ENCODE data around the gene ASRGL1.

The ASRGL1 gene

GRCh38 chr11:62394825-62395538 lies 57.7 kb downstream of the ASRGL1 start:
- Mint-ChIP-seq H3K27ac (no peak overlapping the region), H3K36me3 (ENCODE audit: low read depth) (no peaks in the 10 kb centered on the region), H3K4me3 (no peak overlapping the region), H3K4me1 (peaks cover 21% of the 10 kb centered on the region), H3K9me3 (no peaks in the 10 kb centered on the region), H3K27me3 (no peaks in the 10 kb centered on the region)
- peak; percentile 78 for ATAC-seq
- DNase-seq, result peak; percentile 30

- Mint-ChIP-seq H3K36me3 (ENCODE audit: low read depth) (no peaks in the 10 kb centered on the region), H3K4me3 (no peak overlapping the region), H3K4me1 (peaks cover 31% of the 10 kb centered on the region), H3K27me3 (no peaks in the 10 kb centered on the region), H3K9me3 (no peaks in the 10 kb centered on the region), H3K27ac (no peak overlapping the region)
- ATAC-seq (no peak), DNase-seq (no peak)
These were observed 58.8 kb downstream of the ASRGL1 start for GRCh38 chr11:62395885-62396551.

- no peak overlapping the region for H3K4me3 Mint-ChIP-seq
- DNase-seq (no peak), ATAC-seq (no peak)
- peaks cover 52% of the 10 kb centered on the region for H3K4me1 Mint-ChIP-seq
- H3K27me3 Mint-ChIP-seq, result no peaks in the 10 kb centered on the region
- H3K36me3 Mint-ChIP-seq (ENCODE audit: low read depth), result no peaks in the 10 kb centered on the region
- no peaks in the 10 kb centered on the region for H3K9me3 Mint-ChIP-seq
- H3K27ac Mint-ChIP-seq, result no peak overlapping the region
These were observed 61.1 kb downstream of the ASRGL1 start for GRCh38 chr11:62398011-62398994.

- no peaks in the 10 kb centered on the region for H3K27me3 Mint-ChIP-seq
- peaks cover 52% of the 10 kb centered on the region for H3K4me1 Mint-ChIP-seq
- no peak for ATAC-seq
- no peak for DNase-seq
- H3K4me3 Mint-ChIP-seq, result no peak overlapping the region
- H3K36me3 Mint-ChIP-seq (ENCODE audit: low read depth), result no peaks in the 10 kb centered on the region
- H3K9me3 Mint-ChIP-seq, result no peaks in the 10 kb centered on the region
- H3K27ac Mint-ChIP-seq, result peak overlapping the region; percentile 39
These were observed 62.1 kb downstream of the ASRGL1 start for GRCh38 chr11:62399172-62399877.

- Mint-ChIP-seq H3K4me3 (no peak overlapping the region), H3K9me3 (no peaks in the 10 kb centered on the region), H3K27me3 (no peaks in the 10 kb centered on the region)
These were observed 62.6 kb downstream of the ASRGL1 start for GRCh38 chr11:62399878-62400266.

GRCh38 chr11:62400281-62400680 lies 63.0 kb downstream of the ASRGL1 start:
- Mint-ChIP-seq H3K4me1 (peaks cover 50% of the 10 kb centered on the region), H3K9me3 (no peaks in the 10 kb centered on the region)
- no peak for ATAC-seq

More at GRCh38 chr11:62399878-62400266, 62.6 kb downstream of the ASRGL1 start:
- H3K27ac Mint-ChIP-seq, result peak overlapping the region; percentile 39
- DNase-seq (no peak), ATAC-seq (no peak)
- H3K4me1 Mint-ChIP-seq, result peaks cover 52% of the 10 kb centered on the region
- H3K36me3 Mint-ChIP-seq (ENCODE audit: low read depth), result no peaks in the 10 kb centered on the region

GRCh38 chr11:62400760-62401159 lies 63.5 kb downstream of the ASRGL1 start:
- Mint-ChIP-seq H3K36me3 (ENCODE audit: low read depth) (no peaks in the 10 kb centered on the region), H3K4me3 (peak overlapping the region; percentile 85), H3K4me1 (peaks cover 50% of the 10 kb centered on the region), H3K27me3 (no peaks in the 10 kb centered on the region), H3K27ac (peak overlapping the region; percentile 98), H3K9me3 (no peaks in the 10 kb centered on the region)
- ATAC-seq (no peak), DNase-seq (no peak)

More at GRCh38 chr11:62400281-62400680, 63.0 kb downstream of the ASRGL1 start:
- DNase-seq, result no peak
- H3K4me3 Mint-ChIP-seq, result no peak overlapping the region
- no peaks in the 10 kb centered on the region for H3K36me3 Mint-ChIP-seq (ENCODE audit: low read depth)
- no peaks in the 10 kb centered on the region for H3K27me3 Mint-ChIP-seq
- H3K27ac Mint-ChIP-seq, result no peak overlapping the region

GRCh38 chr11:62401356-62401755 lies 64.1 kb downstream of the ASRGL1 start:
- ATAC-seq (no peak), DNase-seq (no peak)
- Mint-ChIP-seq H3K27me3 (no peaks in the 10 kb centered on the region), H3K4me1 (peaks cover 50% of the 10 kb centered on the region), H3K4me3 (peak overlapping the region; percentile 85), H3K27ac (peak overlapping the region; percentile 98), H3K9me3 (no peaks in the 10 kb centered on the region), H3K36me3 (ENCODE audit: low read depth) (no peaks in the 10 kb centered on the region)

GRCh38 chr11:62401811-62402210 lies 64.6 kb downstream of the ASRGL1 start:
- Mint-ChIP-seq H3K27me3 (no peaks in the 10 kb centered on the region), H3K9me3 (no peaks in the 10 kb centered on the region), H3K4me1 (peaks cover 50% of the 10 kb centered on the region), H3K36me3 (ENCODE audit: low read depth) (no peaks in the 10 kb centered on the region), H3K4me3 (peak overlapping the region; percentile 85), H3K27ac (peak overlapping the region; percentile 98)
- ATAC-seq (peak; percentile 10), DNase-seq (peak; percentile 17)

GRCh38 chr11:62402226-62402959 lies 65.1 kb downstream of the ASRGL1 start:
- Mint-ChIP-seq H3K9me3 (no peaks in the 10 kb centered on the region), H3K4me3 (peak overlapping the region; percentile 85), H3K36me3 (ENCODE audit: low read depth) (no peaks in the 10 kb centered on the region), H3K4me1 (peaks cover 50% of the 10 kb centered on the region), H3K27ac (peak overlapping the region; percentile 98), H3K27me3 (no peaks in the 10 kb centered on the region)
- DNase-seq (peak; percentile 62), ATAC-seq (peak; percentile 88)

- H3K9me3 Mint-ChIP-seq, result no peaks in the 10 kb centered on the region
- H3K4me3 Mint-ChIP-seq, result peak overlapping the region; percentile 85
- ATAC-seq (no peak), DNase-seq (no peak)
- peaks cover 49% of the 10 kb centered on the region for H3K4me1 Mint-ChIP-seq
- H3K36me3 Mint-ChIP-seq (ENCODE audit: low read depth), result no peaks in the 10 kb centered on the region
- no peaks in the 10 kb centered on the region for H3K27me3 Mint-ChIP-seq
- peak overlapping the region; percentile 98 for H3K27ac Mint-ChIP-seq
These were observed 65.9 kb downstream of the ASRGL1 start for GRCh38 chr11:62402960-62403730.

GRCh38 chr11:62404435-62404834 lies 67.2 kb downstream of the ASRGL1 start:
- Mint-ChIP-seq H3K4me1 (peaks cover 38% of the 10 kb centered on the region), H3K4me3 (no peak overlapping the region), H3K9me3 (no peaks in the 10 kb centered on the region), H3K36me3 (ENCODE audit: low read depth) (no peaks in the 10 kb centered on the region), H3K27ac (no peak overlapping the region), H3K27me3 (no peaks in the 10 kb centered on the region)
- ATAC-seq (no peak), DNase-seq (no peak)

- Mint-ChIP-seq H3K36me3 (ENCODE audit: low read depth) (no peaks in the 10 kb centered on the region), H3K4me3 (no peak overlapping the region), H3K27ac (no peak overlapping the region), H3K27me3 (no peaks in the 10 kb centered on the region), H3K4me1 (peaks cover 34% of the 10 kb centered on the region), H3K9me3 (no peaks in the 10 kb centered on the region)
- no peak for ATAC-seq
- DNase-seq, result no peak
These were observed 67.7 kb downstream of the ASRGL1 start for GRCh38 chr11:62404901-62405300.
